Retinal pigment epithelial cell (primary cell): ENCODE data around the gene KY.
"Not testable (repeated sequence)": the region's sequence is repeated elsewhere in the genome, so short reads cannot be mapped to it uniquely, and the experiment has no call there.

Source experiments
- DNase-seq: peaks from one replicate; pipeline ENCODE4 v3.0.0-alpha.2; 2010; ENCODE audit warnings: low read depth
- H3K4me3 ChIP-seq: 2 replicates; pipeline ENCODE4 v1.5.1; 2011; ENCODE audit warnings: mild to moderate bottlenecking, low read length, control low read depth, moderate library complexity
- CTCF ChIP-seq: conservative IDR thresholded peaks from 2 replicates; pipeline ENCODE4 v1.5.1; 2011; ENCODE audit warnings: low read depth, low read length, control low read depth, inconsistent platforms

KY gene

GRCh38 chr3:134590766-134591165 lies 60.1 kb downstream of the KY start:
- no peak for DNase-seq
- no peak for TF ChIP-seq CTCF

GRCh38 chr3:134579141-134579665 lies 71.6 kb downstream of the KY start:
- DNase-seq, result no peak
- TF ChIP-seq CTCF, result no peak
- no peak overlapping the region for H3K4me3 ChIP-seq

More at GRCh38 chr3:134590766-134591165, 60.1 kb downstream of the KY start:
- no peak overlapping the region for H3K4me3 ChIP-seq

- no peak overlapping the region for H3K4me3 ChIP-seq
- TF ChIP-seq CTCF, result no peak
- no peak for DNase-seq
Measured at GRCh38 chr3:134576831-134577230, 74.0 kb downstream of the KY start.

GRCh38 chr3:134576426-134576825 lies 74.4 kb downstream of the KY start:
- no peak for DNase-seq
- no peak overlapping the region for H3K4me3 ChIP-seq
- no peak for TF ChIP-seq CTCF

- H3K4me3 ChIP-seq, DNase-seq: not testable (repeated sequence)
Measured at GRCh38 chr3:134569899-134570298, 80.9 kb downstream of the KY start.

GRCh38 chr3:134568790-134569189 lies 82.0 kb downstream of the KY start:
- no peak overlapping the region for H3K4me3 ChIP-seq
- no peak for DNase-seq
- no peak for TF ChIP-seq CTCF

GRCh38 chr3:134567605-134568004 lies 83.2 kb downstream of the KY start:
- DNase-seq, result no peak
- TF ChIP-seq CTCF, result no peak
- no peak overlapping the region for H3K4me3 ChIP-seq

GRCh38 chr3:134564991-134565390 lies 85.8 kb downstream of the KY start:
- no peak for DNase-seq

More at GRCh38 chr3:134564991-134565390, 85.8 kb downstream of the KY start:
- no peak for TF ChIP-seq CTCF
- no peak overlapping the region for H3K4me3 ChIP-seq
